Transverse colon (tissue), 4 donors: ENCODE results near the gene RAB5B. TPM values are rescaled to one million over a fixed set of nuclear protein-coding genes. Genes with fewer than 3 reads are reported as not detected.

Source experiments
- DNase-seq: peaks from one replicate; pipeline ENCODE4 v3.0.0-alpha.2; 2019
- H3K27ac ChIP-seq, 4 donors: fragments of 200-600 bp; sonication (generic); 2 replicates each; pipeline ENCODE4 v1.5.1; 2016 to 2018; ENCODE audit warnings: inconsistent platforms in 4 of 4
- H3K27me3 ChIP-seq: fragments of 200-600 bp; sonication (generic); 2 replicates; pipeline ENCODE4 v1.5.1; 2017; ENCODE audit warnings: inconsistent platforms
- H3K36me3 ChIP-seq, 4 donors: fragments of 200-600 bp; sonication (generic); 2 replicates each; pipeline ENCODE4 v1.5.1; 2017 to 2019; ENCODE audit warnings: inconsistent platforms in 4 of 4
- H3K4me1 ChIP-seq, 4 donors: fragments of 200-600 bp; sonication (generic); 2 replicates each; pipeline ENCODE4 v1.5.1; 2017 to 2020; ENCODE audit warnings: inconsistent platforms in 4 of 4
- H3K4me3 ChIP-seq, 4 donors: fragments of 200-600 bp; sonication (generic); 1 replicate in 1 of 4; 2 replicates in 3 of 4; pipeline versions ENCODE4 v1.5.1 to v1.6.1; 2017 to 2019; ENCODE audit warnings: inconsistent platforms in 4 of 4
- H3K9me3 ChIP-seq, 2 donors: fragments of 200-600 bp; sonication (generic); 2 replicates each; pipeline ENCODE4 v1.5.1; 2017 to 2019; ENCODE audit warnings: inconsistent platforms in 2 of 2
- EP300 ChIP-seq: sonication (generic); formaldehyde crosslinking; IDR thresholded peaks from one replicate; pipeline ENCODE4 v1.6.1; 2017; ENCODE audit warnings: antibody characterized with exemption, low read depth
- POLR2A ChIP-seq: fragments of 450-650 bp; IDR thresholded peaks from one replicate; pipeline ENCODE4 v1.6.1; 2016; ENCODE audit warnings: antibody characterized with exemption, mild to moderate bottlenecking, moderate library complexity
- POLR2AphosphoS5 ChIP-seq, 3 donors: sonication (generic); formaldehyde crosslinking; IDR thresholded peaks; one replicate each; pipeline ENCODE4 v1.6.1; 2016; ENCODE audit warnings: antibody characterized with exemption in 3 of 3
- WGBS, 2 donors: methylation state at CpG; one replicate each; pipeline ENCODE4 v1.1.5; 2018; ENCODE audit warnings: low coverage in 1 of 2; 5-methylcytosine and 5-hydroxymethylcytosine counted together
- in situ Hi-C, 4 donors: fragments of 200-750 bp; cut with MboI; loops; one replicate each; pipeline versions ENCODE4 v1.15.0 to v1.15.1; 2017; ENCODE audit warnings: low sequenced_read_pairs in 3 of 4, low pct_ligation_motif_present in 1 of 4, low pct_unique_long_range_greater_than_20kb in 1 of 4
- intact Hi-C: fragments of 100-400 bp; cut with DNase I; formaldehyde crosslinking; loops from one replicate; pipeline ENCODE4 v1.15.1; 2023; ENCODE audit warnings: low total_unique reads
- total RNA-seq, 4 donors: library from RNA; depleted of rRNA; stranded (reverse); fragments of >200 nt; gene quantifications; one replicate each; pipeline ENCODE4 v1.1.0, GENCODE V29; 2016
- TF ChIP-seq, protein P1 (sequence below), 5 experiments: fragments of 200-600 bp in 3 of 5; fragments of 450-650 bp in 2 of 5; sonication (generic) in 3 of 5; IDR thresholded peaks; 1 replicate in 2 of 5; 2 replicates in 3 of 5; pipeline ENCODE4 v1.5.1; 2016 to 2017; ENCODE audit warnings: antibody characterized with exemption in 5 of 5, inconsistent platforms in 3 of 5, mild to moderate bottlenecking in 2 of 5, moderate library complexity in 1 of 5

Gene RAB5B
- total RNA-seq, 4 donors from 2014 or later: 66.3 to 97.5 (median 88.4) TPM

DNA sequence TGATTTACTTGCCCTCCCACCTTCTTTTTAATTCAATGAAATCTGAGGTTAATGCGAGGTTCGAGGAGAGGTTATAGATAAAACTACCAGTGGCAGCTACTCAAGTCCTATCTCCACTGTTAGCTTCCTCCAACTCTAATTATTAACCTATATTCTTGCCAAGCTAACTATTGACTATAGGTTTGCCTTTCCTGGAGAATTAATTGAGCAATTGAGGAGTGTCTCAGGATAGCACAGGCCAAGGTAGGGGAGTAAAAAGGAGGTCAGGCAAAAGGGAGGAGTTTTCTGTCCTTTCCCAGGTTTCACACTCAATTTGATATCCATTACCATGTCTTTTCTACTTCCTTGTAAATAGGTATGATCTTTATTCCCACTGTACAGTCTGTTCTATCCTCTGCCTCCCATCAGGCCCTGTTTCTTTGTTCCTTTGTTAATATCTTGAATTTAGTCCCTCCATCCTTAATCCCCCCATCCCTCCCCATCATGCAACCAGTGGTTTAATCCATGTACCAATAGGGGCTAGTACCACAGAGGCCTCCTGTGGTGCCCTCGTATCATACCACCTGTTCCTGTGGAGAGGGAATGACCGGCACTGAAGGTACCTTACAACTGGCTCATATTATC lies 19.5 kb downstream of the RAB5B start:
- Histone ChIP-seq H3K4me3 (no peak overlapping the region), H3K27me3 (no peaks in the 10 kb centered on the region), H3K9me3 (no peaks in the 10 kb centered on the region), H3K4me1 (peaks cover 0 to 18% (median 15%) of the 10 kb centered on the region in 4 donors), H3K27ac (no peak overlapping the region), H3K36me3 (peaks cover 0 to 56% (median 25%) of the 10 kb centered on the region in 4 donors)
- WGBS, 2 donors: 83 to 91% methylated on average over 1 to 4 of the region's 4 CpGs
- intact Hi-C loops (no loop called here), in situ Hi-C loops (loop anchor here in 1 of 4 donors (10.0 kb wide), 1 partner anchor 51 kb away; the partner anchor contains the start of gene RPS26)
- TF ChIP-seq POLR2A (no peak), POLR2AphosphoS5 (IDR thresholded peaks at IDR 0.05) (no peak), EP300 (no peak)
- TF ChIP-seq, protein P1, sequence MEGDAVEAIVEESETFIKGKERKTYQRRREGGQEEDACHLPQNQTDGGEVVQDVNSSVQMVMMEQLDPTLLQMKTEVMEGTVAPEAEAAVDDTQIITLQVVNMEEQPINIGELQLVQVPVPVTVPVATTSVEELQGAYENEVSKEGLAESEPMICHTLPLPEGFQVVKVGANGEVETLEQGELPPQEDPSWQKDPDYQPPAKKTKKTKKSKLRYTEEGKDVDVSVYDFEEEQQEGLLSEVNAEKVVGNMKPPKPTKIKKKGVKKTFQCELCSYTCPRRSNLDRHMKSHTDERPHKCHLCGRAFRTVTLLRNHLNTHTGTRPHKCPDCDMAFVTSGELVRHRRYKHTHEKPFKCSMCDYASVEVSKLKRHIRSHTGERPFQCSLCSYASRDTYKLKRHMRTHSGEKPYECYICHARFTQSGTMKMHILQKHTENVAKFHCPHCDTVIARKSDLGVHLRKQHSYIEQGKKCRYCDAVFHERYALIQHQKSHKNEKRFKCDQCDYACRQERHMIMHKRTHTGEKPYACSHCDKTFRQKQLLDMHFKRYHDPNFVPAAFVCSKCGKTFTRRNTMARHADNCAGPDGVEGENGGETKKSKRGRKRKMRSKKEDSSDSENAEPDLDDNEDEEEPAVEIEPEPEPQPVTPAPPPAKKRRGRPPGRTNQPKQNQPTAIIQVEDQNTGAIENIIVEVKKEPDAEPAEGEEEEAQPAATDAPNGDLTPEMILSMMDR (IDR thresholded peaks at IDR 0.05): no peak
- no peak for DNase-seq

DNA sequence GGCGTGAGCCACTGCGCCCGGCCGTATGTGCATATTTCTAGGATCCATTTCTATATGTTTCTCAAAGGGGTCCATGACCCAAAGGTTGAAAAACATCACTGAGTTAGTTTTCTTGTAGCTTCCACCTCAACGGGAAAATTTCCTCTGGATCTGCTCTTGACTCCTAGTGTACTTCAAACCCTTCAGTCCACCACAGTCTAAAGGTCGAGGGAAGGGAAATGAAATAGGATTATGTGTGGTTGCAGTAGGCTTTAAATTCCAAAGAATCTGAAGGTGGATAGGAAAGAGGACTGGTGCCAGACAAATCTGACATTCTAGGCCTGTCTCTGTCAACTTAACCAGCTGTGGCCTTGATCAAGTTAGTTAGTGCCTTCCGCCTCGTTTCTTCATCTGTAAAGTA lies 21.5 kb downstream of the RAB5B start:
- H3K27ac ChIP-seq: peak overlapping the region in 3 of 4 donors; percentile 87 to 90 (median 89)
- intact Hi-C loops: no loop called here
- WGBS, 2 donors: 51 to 76% methylated on average over 4 to 8 of the region's 8 CpGs
- TF ChIP-seq EP300 (no peak), POLR2A (no peak), POLR2AphosphoS5 (IDR thresholded peaks at IDR 0.05) (no peak)
- H3K4me3 ChIP-seq: no peak overlapping the region
- peaks cover 0 to 41% (median 17%) of the 10 kb centered on the region in 4 donors for H3K36me3 ChIP-seq
- in situ Hi-C loops: loop anchor here in 1 of 4 donors (10.0 kb wide), 1 partner anchor 49 kb away; the partner anchor contains the start of gene RPS26
- no peaks in the 10 kb centered on the region for H3K9me3 ChIP-seq
- peaks cover 0 to 27% (median 21%) of the 10 kb centered on the region in 4 donors for H3K4me1 ChIP-seq
- no peaks in the 10 kb centered on the region for H3K27me3 ChIP-seq
- no peak for DNase-seq

DNA sequence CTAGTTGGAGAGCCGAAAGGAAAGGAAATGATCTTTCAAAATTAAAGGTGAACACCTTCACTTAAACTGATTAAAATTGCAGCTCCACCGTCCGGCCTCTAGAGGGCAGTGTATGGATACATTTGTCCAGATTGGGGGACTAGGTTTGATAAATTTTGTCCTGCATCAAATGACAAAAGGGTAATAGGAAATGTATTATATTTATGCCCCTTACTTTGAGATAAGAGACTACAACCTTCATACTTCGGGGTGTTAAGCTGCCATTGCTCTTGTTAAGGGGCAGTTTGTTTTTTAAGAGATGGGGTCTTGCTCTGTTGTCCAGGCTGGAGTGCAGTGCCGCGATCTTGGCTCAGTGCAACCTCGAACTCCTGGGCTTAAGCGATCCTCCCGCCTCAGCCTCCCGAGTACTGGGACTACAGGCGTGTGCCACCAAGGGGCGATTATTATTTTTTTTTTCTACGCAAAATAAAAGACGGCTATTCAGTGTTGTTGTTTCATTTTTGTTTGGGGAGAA lies 22.4 kb downstream of the RAB5B start:
- Histone ChIP-seq H3K9me3 (no peaks in the 10 kb centered on the region), H3K27me3 (no peaks in the 10 kb centered on the region), H3K4me3 (peak overlapping the region in 3 of 4 donors; percentile 55 to 67 (median 58)), H3K4me1 (peaks cover 0 to 35% (median 23%) of the 10 kb centered on the region in 4 donors), H3K27ac (peak overlapping the region; percentile 87 to 92 (median 90)), H3K36me3 (peaks cover 0 to 32% (median 12%) of the 10 kb centered on the region in 4 donors)
- peak; percentile 67 for DNase-seq
- TF ChIP-seq POLR2AphosphoS5 (IDR thresholded peaks at IDR 0.05): peak in 1 of 3 donors; percentile 4
- TF ChIP-seq, protein P1 (IDR thresholded peaks at IDR 0.05): peak; percentile 86 to 94 (median 89)
- no peak for TF ChIP-seq POLR2A
- WGBS, 2 donors: 6 to 24% methylated on average over 7 to 14 of the region's 14 CpGs
- in situ Hi-C loops: loop anchor here in 1 of 4 donors (10.0 kb wide), 1 partner anchor 49 kb away; the partner anchor contains the start of gene RPS26
- intact Hi-C loops: no loop called here

DNA sequence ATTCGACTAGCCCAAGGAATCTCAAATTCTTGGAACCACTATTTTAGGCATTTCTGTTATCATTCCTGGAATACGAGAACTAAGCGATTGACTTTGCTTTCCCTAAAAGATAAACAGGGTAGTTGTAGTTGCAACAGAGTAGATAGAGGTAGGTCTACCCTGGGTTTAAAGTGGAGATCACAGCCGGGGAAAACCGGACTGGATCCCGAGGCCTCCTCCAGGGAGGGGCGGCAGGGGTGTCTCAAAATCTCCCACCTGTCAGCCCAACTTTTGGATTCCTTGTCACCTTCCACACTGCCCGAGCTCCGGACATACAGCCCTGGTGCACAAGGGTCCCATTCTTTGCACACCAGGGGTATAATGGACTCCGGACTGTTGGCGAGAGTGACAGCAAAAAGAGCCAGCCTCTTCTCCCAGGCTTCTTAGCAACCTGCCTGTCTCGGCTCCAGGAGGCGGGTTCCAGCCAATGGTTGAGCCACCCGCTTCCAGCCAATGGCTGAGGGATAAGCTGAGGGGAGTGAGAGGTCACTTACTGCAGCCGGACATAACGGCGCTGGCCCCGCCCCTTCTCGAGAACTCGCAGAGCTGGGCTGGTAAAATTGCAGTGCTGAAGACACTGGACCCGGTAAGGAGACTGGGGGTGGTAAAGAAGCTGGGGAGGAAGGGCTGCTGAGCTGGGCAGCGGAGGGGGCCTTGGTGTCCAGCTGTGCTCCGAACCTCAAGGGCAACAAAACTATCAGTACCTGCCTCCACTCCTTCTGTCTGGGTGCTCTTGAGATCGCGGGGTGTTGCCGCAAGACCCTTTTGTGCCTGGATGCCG lies 23.0 kb downstream of the RAB5B start, which contains the start of gene SUOX:
SUOX (plus strand) TSS at position 562 of the 820 bp plus-strand sequence. CDS start 4,946 bp downstream, outside the sequence.
- 0 to 3% methylated on average over 4 to 27 of the region's 27 CpGs for WGBS, 2 donors
- in situ Hi-C loops: loop anchor here in 1 of 4 donors (10.0 kb wide), 1 partner anchor 48 kb away; the partner anchor contains the start of gene RPS26
- TF ChIP-seq EP300 (no peak), POLR2A (peak; percentile 83), POLR2AphosphoS5 (IDR thresholded peaks at IDR 0.05) (peak; percentile 76 to 90 (median 83))
- TF ChIP-seq, protein P1 (IDR thresholded peaks at IDR 0.05): no peak
- H3K27ac ChIP-seq: peak within 1 kb of the TSS; percentile 87 to 92 (median 90)
- H3K4me3 ChIP-seq: peak within 1 kb of the TSS; percentile 54 to 67 (median 56)
- intact Hi-C loops: no loop called here
- H3K36me3 ChIP-seq: peaks cover 0 to 25% (median 9%) of the 10 kb centered on the region in 4 donors
- no peaks in the 10 kb centered on the region for H3K27me3 ChIP-seq
- H3K4me1 ChIP-seq: peaks cover 0 to 40% (median 26%) of the 10 kb centered on the region in 4 donors
- H3K9me3 ChIP-seq: no peaks in the 10 kb centered on the region
- peak; percentile 97 for DNase-seq
